GM18868 (cell line): ENCODE results near the gene CHCHD6.

Experiments
- ATAC-seq: cut with Tn5 transposase; IDR thresholded peaks from one replicate; pipeline ENCODE4 v1.9.1; 2021; ENCODE audit warnings: mild to moderate bottlenecking, moderate library complexity; ENCODE audit not compliant: unreplicated experiment

CHCHD6 gene

GRCh38 chr3:126857928-126858327 is 153.9 kb downstream of the CHCHD6 start:
- ATAC-seq, result no peak

GRCh38 chr3:126858401-126858800 is 154.4 kb downstream of the CHCHD6 start:
- ATAC-seq, result no peak

GRCh38 chr3:126858887-126859286 is 154.8 kb downstream of the CHCHD6 start:
- ATAC-seq, result no peak

GRCh38 chr3:126859415-126860246 is 155.6 kb downstream of the CHCHD6 start:
- ATAC-seq, result no peak

- no peak for ATAC-seq
Observed at GRCh38 chr3:126865736-126866135, 161.7 kb downstream of the CHCHD6 start.

GRCh38 chr3:126866175-126866759 is 162.2 kb downstream of the CHCHD6 start:
- no peak for ATAC-seq

GRCh38 chr3:126867190-126867862 is 163.3 kb downstream of the CHCHD6 start:
- ATAC-seq, result no peak

- ATAC-seq, result no peak
Observed at GRCh38 chr3:126867863-126868200, 163.8 kb downstream of the CHCHD6 start.

GRCh38 chr3:126870608-126871210 is 166.7 kb downstream of the CHCHD6 start:
- ATAC-seq, result no peak

- ATAC-seq, result no peak
Observed at GRCh38 chr3:126872701-126873342, 168.8 kb downstream of the CHCHD6 start.

- no peak for ATAC-seq
Observed at GRCh38 chr3:126873416-126873815, 169.4 kb downstream of the CHCHD6 start.

GRCh38 chr3:126878664-126879063 is 174.6 kb downstream of the CHCHD6 start:
- ATAC-seq, result no peak

GRCh38 chr3:126880901-126881300 is 176.9 kb downstream of the CHCHD6 start:
- ATAC-seq, result no peak

- ATAC-seq, result no peak
Observed at GRCh38 chr3:126881861-126882260, 177.8 kb downstream of the CHCHD6 start.

- ATAC-seq, result peak; percentile 41
Observed at GRCh38 chr3:126883241-126883640, 179.2 kb downstream of the CHCHD6 start.

GRCh38 chr3:126885425-126885824 is 181.4 kb downstream of the CHCHD6 start:
- ATAC-seq, result no peak

- ATAC-seq, result no peak
Observed at GRCh38 chr3:126886217-126886616, 182.2 kb downstream of the CHCHD6 start.

- no peak for ATAC-seq
Observed at GRCh38 chr3:126887686-126888085, 183.6 kb downstream of the CHCHD6 start.

- no peak for ATAC-seq
Observed at GRCh38 chr3:126888186-126888760, 184.2 kb downstream of the CHCHD6 start.

- ATAC-seq, result no peak
Observed at GRCh38 chr3:126889276-126890201, 185.5 kb downstream of the CHCHD6 start.
